Ishikawa (cell line): ENCODE measurements around the gene GMEB2.

Experiments used
- CEBPB ChIP-seq: IDR thresholded peaks from 2 replicates; pipeline ENCODE4 v1.6.1; 2012
- CREB1 ChIP-seq: IDR thresholded peaks from 2 replicates; pipeline ENCODE4 v1.6.1; 2012; ENCODE audit warnings: low read depth
- EGR1 ChIP-seq: IDR thresholded peaks from 2 replicates; pipeline ENCODE4 v1.6.1; 2012
- EP300 ChIP-seq: IDR thresholded peaks from 2 replicates; pipeline ENCODE4 v1.6.1; 2012; ENCODE audit warnings: borderline replicate concordance
- FOXM1 ChIP-seq: IDR thresholded peaks from 2 replicates; pipeline ENCODE4 v1.6.1; 2012; ENCODE audit warnings: low read depth, borderline replicate concordance
- NFIC ChIP-seq: IDR thresholded peaks from 2 replicates; pipeline ENCODE4 v1.6.1; 2012
- RAD21 ChIP-seq: IDR thresholded peaks from 2 replicates; pipeline ENCODE4 v1.6.1; 2012; ENCODE audit warnings: low read depth
- TAF1 ChIP-seq: IDR thresholded peaks from 2 replicates; pipeline ENCODE4 v1.6.1; 2012; ENCODE audit warnings: low read depth, mild to moderate bottlenecking
- TCF12 ChIP-seq: IDR thresholded peaks from 2 replicates; pipeline ENCODE4 v1.6.1; 2012; ENCODE audit warnings: low read depth
- TEAD4 ChIP-seq: IDR thresholded peaks from 2 replicates; pipeline ENCODE4 v1.6.1; 2012
- YY1 ChIP-seq: IDR thresholded peaks from 2 replicates; pipeline ENCODE4 v1.6.1; 2012; ENCODE audit warnings: low read depth
- ZBTB7A ChIP-seq: IDR thresholded peaks from 2 replicates; pipeline ENCODE4 v1.6.1; 2012; ENCODE audit warnings: low read depth
- TF ChIP-seq, protein P1 (sequence below): IDR thresholded peaks from 2 replicates; pipeline ENCODE4 v1.6.1; 2012
- TF ChIP-seq, protein P2 (sequence below): IDR thresholded peaks from 2 replicates; pipeline ENCODE4 v1.6.1; 2012; ENCODE audit warnings: low read depth, mild to moderate bottlenecking
- TF ChIP-seq, protein P3 (sequence below): IDR thresholded peaks from 2 replicates; pipeline ENCODE4 v1.6.1; 2012

GMEB2 gene

DNA sequence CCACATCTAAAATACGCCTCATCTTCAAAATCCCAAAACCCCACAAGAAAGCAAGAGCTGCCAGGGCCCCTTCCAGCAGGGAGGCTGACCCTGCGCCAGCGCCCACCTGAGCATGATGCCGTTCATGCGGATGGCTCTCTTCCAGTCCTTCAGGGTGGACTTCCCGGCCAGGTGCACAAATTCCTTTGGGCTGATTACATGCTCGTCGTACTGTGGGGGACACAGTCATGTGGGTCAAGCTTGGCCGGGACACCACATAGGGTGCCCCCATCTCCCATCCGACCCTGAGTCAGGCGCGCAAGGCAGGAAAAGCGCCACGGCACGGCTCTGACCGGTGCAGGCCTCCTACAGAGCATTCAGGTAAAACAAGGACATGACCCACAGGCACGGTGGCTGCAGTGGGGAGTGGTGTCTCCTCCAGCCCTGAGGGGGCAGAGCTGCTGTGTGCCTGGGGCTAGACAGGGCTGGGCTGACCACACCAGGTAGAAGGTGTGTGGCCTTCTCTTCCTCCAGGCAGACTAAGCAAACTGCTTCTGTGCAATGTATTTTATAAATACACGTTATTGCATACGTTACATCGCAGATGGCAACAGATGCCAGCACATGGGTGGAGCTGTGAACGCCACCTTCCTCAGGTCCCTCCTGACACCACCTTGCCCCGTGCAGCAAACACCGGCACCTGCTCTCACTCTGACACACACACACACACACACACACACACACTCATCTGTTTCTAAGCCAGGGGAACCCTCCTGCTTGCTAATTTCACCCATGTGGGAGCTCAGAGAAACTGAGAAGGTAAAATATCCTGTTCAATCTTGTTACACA, 29.0 kb downstream of the GMEB2 start:
- TF ChIP-seq FOXM1 (no peak), TAF1 (no peak), YY1 (no peak), EP300 (no peak)
- TF ChIP-seq, protein P1, sequence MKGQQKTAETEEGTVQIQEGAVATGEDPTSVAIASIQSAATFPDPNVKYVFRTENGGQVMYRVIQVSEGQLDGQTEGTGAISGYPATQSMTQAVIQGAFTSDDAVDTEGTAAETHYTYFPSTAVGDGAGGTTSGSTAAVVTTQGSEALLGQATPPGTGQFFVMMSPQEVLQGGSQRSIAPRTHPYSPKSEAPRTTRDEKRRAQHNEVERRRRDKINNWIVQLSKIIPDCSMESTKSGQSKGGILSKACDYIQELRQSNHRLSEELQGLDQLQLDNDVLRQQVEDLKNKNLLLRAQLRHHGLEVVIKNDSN = no peak

DNA sequence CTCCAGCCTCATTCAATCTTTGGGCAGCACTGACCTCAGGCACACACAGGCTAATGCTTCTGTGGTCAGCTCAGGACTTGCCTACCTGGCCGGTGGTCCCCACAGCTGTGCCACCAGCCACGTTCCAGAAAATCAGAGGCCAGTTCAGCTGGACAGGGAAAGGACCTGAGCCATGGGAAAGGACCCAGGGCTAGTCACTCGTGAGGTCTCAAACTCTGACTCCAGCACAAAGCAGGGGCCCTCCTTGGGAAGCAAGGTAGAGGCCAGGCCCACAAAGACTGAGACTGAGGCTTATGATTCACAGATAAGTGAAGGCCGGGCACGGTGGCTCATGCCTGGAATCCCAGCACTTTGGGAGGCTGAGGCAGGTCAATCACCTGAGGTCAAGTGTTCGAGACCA, 30.5 kb downstream of the GMEB2 start:
- TF ChIP-seq NFIC (no peak), CREB1 (no peak), RAD21 (no peak), FOXM1 (no peak), TAF1 (no peak)

DNA sequence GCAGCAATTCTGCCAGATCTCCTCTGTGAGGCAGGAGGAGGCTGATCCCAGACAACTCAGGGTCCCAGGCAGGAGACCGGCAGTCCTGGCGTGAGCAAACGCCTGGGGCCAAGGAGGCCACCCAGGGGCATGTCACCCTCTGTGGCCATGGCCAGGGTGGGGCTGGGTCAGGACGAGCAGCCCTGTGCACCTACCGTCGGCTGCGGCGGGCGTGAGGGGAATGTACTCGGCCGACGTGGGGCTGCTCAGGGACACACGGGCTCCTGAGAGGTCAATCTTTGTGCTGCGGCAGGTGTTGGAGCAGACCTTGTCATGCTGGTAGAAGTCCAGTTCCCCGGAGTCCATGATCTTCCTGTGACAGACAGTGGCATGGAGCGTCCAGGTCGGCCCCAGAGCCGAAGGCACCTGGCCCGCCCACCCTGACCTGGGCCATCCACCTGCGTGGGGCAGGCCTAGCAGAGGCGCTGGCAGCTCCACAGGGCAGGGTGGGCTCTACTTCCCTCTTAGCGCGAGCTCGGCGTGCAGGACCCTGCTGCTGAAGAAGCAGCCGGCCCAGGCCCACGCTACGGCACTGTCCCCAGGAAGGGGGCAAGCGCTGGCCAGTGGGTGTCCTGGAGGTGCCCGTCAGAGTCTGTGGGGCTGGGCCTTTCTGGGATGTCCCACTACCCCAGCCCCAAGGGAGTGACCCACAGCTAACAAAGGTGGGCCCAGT, 31.3 kb downstream of the GMEB2 start:
- TF ChIP-seq YY1 (no peak), EGR1 (no peak), EP300 (no peak), TCF12 (no peak), RAD21 (no peak)
- TF ChIP-seq, protein P2, sequence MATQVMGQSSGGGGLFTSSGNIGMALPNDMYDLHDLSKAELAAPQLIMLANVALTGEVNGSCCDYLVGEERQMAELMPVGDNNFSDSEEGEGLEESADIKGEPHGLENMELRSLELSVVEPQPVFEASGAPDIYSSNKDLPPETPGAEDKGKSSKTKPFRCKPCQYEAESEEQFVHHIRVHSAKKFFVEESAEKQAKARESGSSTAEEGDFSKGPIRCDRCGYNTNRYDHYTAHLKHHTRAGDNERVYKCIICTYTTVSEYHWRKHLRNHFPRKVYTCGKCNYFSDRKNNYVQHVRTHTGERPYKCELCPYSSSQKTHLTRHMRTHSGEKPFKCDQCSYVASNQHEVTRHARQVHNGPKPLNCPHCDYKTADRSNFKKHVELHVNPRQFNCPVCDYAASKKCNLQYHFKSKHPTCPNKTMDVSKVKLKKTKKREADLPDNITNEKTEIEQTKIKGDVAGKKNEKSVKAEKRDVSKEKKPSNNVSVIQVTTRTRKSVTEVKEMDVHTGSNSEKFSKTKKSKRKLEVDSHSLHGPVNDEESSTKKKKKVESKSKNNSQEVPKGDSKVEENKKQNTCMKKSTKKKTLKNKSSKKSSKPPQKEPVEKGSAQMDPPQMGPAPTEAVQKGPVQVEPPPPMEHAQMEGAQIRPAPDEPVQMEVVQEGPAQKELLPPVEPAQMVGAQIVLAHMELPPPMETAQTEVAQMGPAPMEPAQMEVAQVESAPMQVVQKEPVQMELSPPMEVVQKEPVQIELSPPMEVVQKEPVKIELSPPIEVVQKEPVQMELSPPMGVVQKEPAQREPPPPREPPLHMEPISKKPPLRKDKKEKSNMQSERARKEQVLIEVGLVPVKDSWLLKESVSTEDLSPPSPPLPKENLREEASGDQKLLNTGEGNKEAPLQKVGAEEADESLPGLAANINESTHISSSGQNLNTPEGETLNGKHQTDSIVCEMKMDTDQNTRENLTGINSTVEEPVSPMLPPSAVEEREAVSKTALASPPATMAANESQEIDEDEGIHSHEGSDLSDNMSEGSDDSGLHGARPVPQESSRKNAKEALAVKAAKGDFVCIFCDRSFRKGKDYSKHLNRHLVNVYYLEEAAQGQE = no peak

DNA sequence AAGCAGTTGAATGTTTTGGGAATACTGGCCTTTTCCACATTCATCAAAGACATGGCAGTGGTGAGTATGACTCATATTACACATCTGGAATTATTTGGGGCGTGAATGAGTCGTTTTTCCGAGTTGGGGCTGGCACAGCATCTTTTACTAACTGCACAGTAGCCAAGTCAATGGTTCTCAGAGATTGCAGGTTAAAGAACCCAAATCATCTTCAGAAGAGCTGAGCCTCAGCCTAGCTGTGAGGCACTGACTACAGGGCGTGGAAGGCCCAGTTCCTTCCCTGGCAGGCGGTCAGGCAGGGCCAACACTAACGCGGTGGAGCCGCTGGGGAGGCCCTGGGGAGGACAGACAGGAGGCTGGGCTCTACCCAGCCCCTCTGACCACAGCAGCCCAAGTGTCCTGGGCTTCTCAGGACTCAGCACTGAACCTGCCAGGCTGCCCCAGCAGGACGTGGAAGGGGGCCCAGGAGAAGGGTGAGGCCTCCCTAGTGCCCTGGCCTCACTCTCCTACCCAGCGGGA, 32.8 kb downstream of the GMEB2 start:
- no peak for TF ChIP-seq YY1
- no peak for TF ChIP-seq EP300
- TF ChIP-seq, protein P3, sequence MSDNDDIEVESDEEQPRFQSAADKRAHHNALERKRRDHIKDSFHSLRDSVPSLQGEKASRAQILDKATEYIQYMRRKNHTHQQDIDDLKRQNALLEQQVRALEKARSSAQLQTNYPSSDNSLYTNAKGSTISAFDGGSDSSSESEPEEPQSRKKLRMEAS = no peak
- TF ChIP-seq CREB1 = no peak
- TF ChIP-seq FOXM1 = no peak
- TF ChIP-seq, protein P2 = no peak
- TF ChIP-seq EGR1 = no peak
- TF ChIP-seq CEBPB = no peak
- TF ChIP-seq RAD21 = no peak
- TF ChIP-seq, protein P1 = no peak
- TF ChIP-seq NFIC = no peak
- TF ChIP-seq TCF12 = no peak
- no peak for TF ChIP-seq ZBTB7A
- no peak for TF ChIP-seq TAF1
- no peak for TF ChIP-seq TEAD4

DNA sequence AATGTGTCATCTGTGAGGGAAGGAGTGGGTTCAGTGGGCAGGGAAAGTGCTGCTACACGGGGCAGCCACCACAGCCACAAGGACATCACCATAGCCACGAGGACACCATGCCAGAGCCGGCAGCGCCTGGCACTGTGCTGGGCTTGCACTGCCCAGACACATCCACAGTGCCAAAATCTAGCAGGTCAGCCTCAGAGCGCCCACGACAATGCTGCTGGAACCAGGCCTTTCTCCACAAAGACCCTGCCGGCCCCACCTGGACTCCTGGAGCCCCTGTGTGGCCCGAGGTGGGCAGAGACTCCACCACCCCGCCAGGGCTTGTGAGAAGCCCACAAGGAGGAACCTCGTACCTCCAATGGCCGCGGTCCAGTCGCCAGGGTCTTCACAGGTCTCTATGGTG, 34.2 kb downstream of the GMEB2 start:
- TF ChIP-seq YY1 = no peak
- TF ChIP-seq FOXM1 = no peak
- no peak for TF ChIP-seq TEAD4
- no peak for TF ChIP-seq NFIC
- TF ChIP-seq, protein P2 = no peak
- no peak for TF ChIP-seq EGR1
- TF ChIP-seq CREB1 = no peak
- TF ChIP-seq, protein P1 = no peak
- TF ChIP-seq TAF1 = no peak
- no peak for TF ChIP-seq EP300
- TF ChIP-seq ZBTB7A = no peak
